Spleen (tissue), 7 donors: ENCODE measurements around the gene HMGCLL1.

Experiments used
- POLR2A ChIP-seq, 3 donors: fragments of 450-650 bp; IDR thresholded peaks; one replicate each; pipeline ENCODE4 v1.5.1; 2017; ENCODE audit warnings: antibody characterized with exemption in 3 of 3, mild to moderate bottlenecking in 1 of 3
- POLR2AphosphoS5 ChIP-seq, 3 donors: sonication (generic); formaldehyde crosslinking; IDR thresholded peaks; one replicate each; pipeline ENCODE4 v1.5.1; 2017; ENCODE audit warnings: antibody characterized with exemption in 3 of 3
- TF ChIP-seq, protein P1 (sequence below), 11 experiments: fragments of 200-600 bp in 7 of 11; fragments of 450-650 bp in 4 of 11; sonication (generic) in 4 of 11; IDR thresholded peaks in 8 of 11; conservative IDR thresholded peaks in 3 of 11; 1 replicate in 7 of 11; 2 replicates in 4 of 11; pipeline versions ENCODE4 v1.4.0 to v1.8.0; 2016 to 2021; ENCODE audit warnings: antibody characterized with exemption in 11 of 11, inconsistent platforms in 4 of 11, mild to moderate bottlenecking in 1 of 11
- donor health status: DM: no; HTN: no; CAD: no; lungs with moderate emphysema.
- donor health status: DM: no; HTN: no; CAD: no.
- donor health status: DM: no; HTN: no; CAD: no.

DNA sequence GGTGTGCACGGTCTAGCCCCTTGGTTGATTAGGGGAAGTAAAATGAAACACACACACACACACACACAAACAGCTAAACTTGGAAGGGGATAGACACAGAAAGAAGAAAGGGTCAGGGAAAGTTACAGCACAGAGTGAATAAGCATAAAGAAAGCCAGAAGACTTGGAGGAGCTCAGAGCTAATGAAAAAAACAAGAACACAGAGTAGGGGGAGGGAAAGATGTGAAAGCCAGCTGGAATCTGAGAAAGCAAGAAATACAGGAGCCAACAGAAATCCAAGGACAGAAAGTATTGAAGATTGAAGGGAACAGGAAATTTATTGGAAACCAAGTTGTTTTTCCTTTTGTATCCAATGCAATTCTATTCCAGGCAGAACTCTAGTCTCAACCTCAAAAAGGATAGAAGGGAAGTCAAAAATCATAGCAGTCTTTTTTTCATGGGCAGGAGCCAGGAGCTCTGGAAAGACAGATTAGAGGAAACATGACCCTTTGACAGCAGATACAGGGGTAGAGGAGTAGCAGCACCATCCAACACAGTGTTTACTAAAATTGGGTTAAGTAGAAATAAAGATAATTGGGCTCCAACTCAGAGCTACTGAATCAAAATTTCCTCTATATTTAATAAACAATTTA, 10.1 kb downstream of the HMGCLL1 start:
- TF ChIP-seq POLR2A (IDR thresholded peaks at IDR 0.05) (no peak), POLR2AphosphoS5 (IDR thresholded peaks at IDR 0.05) (no peak)
- TF ChIP-seq, protein P1, sequence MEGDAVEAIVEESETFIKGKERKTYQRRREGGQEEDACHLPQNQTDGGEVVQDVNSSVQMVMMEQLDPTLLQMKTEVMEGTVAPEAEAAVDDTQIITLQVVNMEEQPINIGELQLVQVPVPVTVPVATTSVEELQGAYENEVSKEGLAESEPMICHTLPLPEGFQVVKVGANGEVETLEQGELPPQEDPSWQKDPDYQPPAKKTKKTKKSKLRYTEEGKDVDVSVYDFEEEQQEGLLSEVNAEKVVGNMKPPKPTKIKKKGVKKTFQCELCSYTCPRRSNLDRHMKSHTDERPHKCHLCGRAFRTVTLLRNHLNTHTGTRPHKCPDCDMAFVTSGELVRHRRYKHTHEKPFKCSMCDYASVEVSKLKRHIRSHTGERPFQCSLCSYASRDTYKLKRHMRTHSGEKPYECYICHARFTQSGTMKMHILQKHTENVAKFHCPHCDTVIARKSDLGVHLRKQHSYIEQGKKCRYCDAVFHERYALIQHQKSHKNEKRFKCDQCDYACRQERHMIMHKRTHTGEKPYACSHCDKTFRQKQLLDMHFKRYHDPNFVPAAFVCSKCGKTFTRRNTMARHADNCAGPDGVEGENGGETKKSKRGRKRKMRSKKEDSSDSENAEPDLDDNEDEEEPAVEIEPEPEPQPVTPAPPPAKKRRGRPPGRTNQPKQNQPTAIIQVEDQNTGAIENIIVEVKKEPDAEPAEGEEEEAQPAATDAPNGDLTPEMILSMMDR (IDR thresholded peaks at IDR 0.05 in 8 of 11, conservative IDR thresholded peaks at IDR 0.05 in 3 of 11) = no peak
